Hepatocyte (in vitro differentiated cells): ENCODE results near the gene PRSS48.

Source experiments
- CTCF ChIP-seq: fragments of 200-600 bp; sonication (generic); IDR thresholded peaks from 2 replicates; pipeline ENCODE4 v1.5.1; 2016; ENCODE audit warnings: antibody characterized with exemption, mild to moderate bottlenecking; ENCODE audit not compliant: poor library complexity
- EZH2phosphoT487 ChIP-seq: fragments of 200-600 bp; sonication (generic); IDR thresholded peaks from one replicate; pipeline ENCODE4 v1.6.1; 2018; ENCODE audit warnings: antibody characterized with exemption, mild to moderate bottlenecking, low read depth, moderate library complexity; ENCODE audit not compliant: unreplicated experiment, severe bottlenecking

- no peak for TF ChIP-seq CTCF
- no peak for TF ChIP-seq EZH2phosphoT487
These were observed 49.2 kb upstream of the PRSS48 start for GRCh38 chr4:151227731-151228130.
